IMR-90 (cell line): ENCODE results near the gene SPEF2. TPM values are rescaled to one million over a fixed set of nuclear protein-coding genes. Genes with fewer than 3 reads are reported as not detected.

ENCODE experiments used
- ATAC-seq: fragments of 200-7000 bp; cut with Tn5 transposase; 2 replicates; pipeline ENCODE4 v1.9.1; 2020; ENCODE audit warnings: low read depth, mild to moderate bottlenecking, moderate library complexity
- BruUV-seq: library from RNA; stranded (reverse); fragments of 400-500 nt; replicated peaks from 2 replicates; lab custom pipeline; 2021; lab: Mats Ljungman, UMichigan
- CTCF ChIA-PET: fragments of 300-600 bp; formaldehyde crosslinking; extraction: SDS; loops from one replicate; lab custom pipeline; 2021; ENCODE audit warnings: antibody characterized with exemption; lab: Yijun Ruan, JAX
- POLR2A ChIA-PET: fragments of 300-600 bp; sonication (Branson Sonifier 250); formaldehyde crosslinking; loops from one replicate; lab custom pipeline; 2022; ENCODE audit warnings: antibody characterized with exemption; ENCODE audit not compliant: unreplicated experiment; lab: Charles Lee
- DNase-seq: peaks from one replicate; pipeline ENCODE4 v3.0.0; 2013
- H2AFZ ChIP-seq: replicated peaks from 2 replicates; pipeline ENCODE3; 2013; ENCODE audit warnings: low read length, mild to moderate bottlenecking; ENCODE audit not compliant: poor library complexity
- H2AK5ac ChIP-seq: 2 replicates; pipeline ENCODE4 v1.6.1; 2013; ENCODE audit warnings: low read depth, low read length, inconsistent platforms
- H2AK9ac ChIP-seq: replicated peaks from 2 replicates; pipeline ENCODE3; 2013; ENCODE audit warnings: mild to moderate bottlenecking, low read depth, low read length, moderate library complexity; ENCODE audit not compliant: poor library complexity
- H2BK120ac ChIP-seq: 2 replicates; pipeline ENCODE4 v1.6.1; 2013; ENCODE audit warnings: low read depth, low read length, inconsistent platforms
- H2BK15ac ChIP-seq: 3 replicates; pipeline ENCODE4 v1.6.1; 2013; ENCODE audit warnings: low read depth, low read length, inconsistent platforms
- H2BK20ac ChIP-seq: 2 replicates; pipeline ENCODE4 v1.6.1; 2013; ENCODE audit warnings: low read depth, mild to moderate bottlenecking, inconsistent platforms, low read length, moderate library complexity
- H2BK5ac ChIP-seq: 2 replicates; pipeline ENCODE4 v1.6.1; 2013; ENCODE audit warnings: mild to moderate bottlenecking, low read depth, low read length, inconsistent platforms; ENCODE audit not compliant: poor library complexity, severe bottlenecking
- H3K14ac ChIP-seq: replicated peaks from 2 replicates; pipeline ENCODE4 v1.6.1; 2013; ENCODE audit warnings: low read depth, low read length, inconsistent platforms
- H3K18ac ChIP-seq: 2 replicates; pipeline ENCODE4 v1.6.1; 2013; ENCODE audit warnings: low read depth, low read length, control low read depth
- H3K23ac ChIP-seq: 2 replicates; pipeline ENCODE4 v1.6.1; 2013; ENCODE audit warnings: low read depth, low read length, inconsistent platforms
- H3K27ac ChIP-seq: 2 replicates; pipeline ENCODE4 v1.5.1; 2013; ENCODE audit warnings: mild to moderate bottlenecking, control low read depth, low read length; ENCODE audit not compliant: insufficient read depth
- H3K27me3 ChIP-seq: 2 replicates; pipeline ENCODE4 v1.6.1; 2013; ENCODE audit warnings: low read length; ENCODE audit not compliant: control insufficient read depth, insufficient read depth
- H3K36me3 ChIP-seq: 2 replicates; pipeline ENCODE4 v1.6.1; 2013; ENCODE audit warnings: low read length, mixed read lengths; ENCODE audit not compliant: control insufficient read depth, insufficient read depth
- H3K4ac ChIP-seq: 2 replicates; pipeline ENCODE4 v1.6.1; 2013; ENCODE audit warnings: low read depth, low read length, inconsistent platforms
- H3K4me1 ChIP-seq: 2 replicates; pipeline ENCODE4 v1.6.1; 2013; ENCODE audit warnings: low read length, mixed read lengths; ENCODE audit not compliant: control insufficient read depth, insufficient read depth
- H3K4me2 ChIP-seq: 2 replicates; pipeline ENCODE4 v1.6.1; 2013; ENCODE audit warnings: low read depth, mild to moderate bottlenecking, control low read depth, low read length, moderate library complexity
- H3K4me3 ChIP-seq: 2 replicates; pipeline ENCODE4 v1.5.1; 2013; ENCODE audit warnings: low read depth, mild to moderate bottlenecking, control low read depth, low read length, moderate library complexity; ENCODE audit not compliant: insufficient read depth
- H3K56ac ChIP-seq: 2 replicates; pipeline ENCODE4 v1.6.1; 2013; ENCODE audit warnings: low read length, inconsistent platforms; ENCODE audit not compliant: insufficient read depth; ENCODE audit errors: extremely low read depth
- H3K79me1 ChIP-seq, 2 experiments: 2 replicates each; pipeline ENCODE4 v1.6.1; 2013; ENCODE audit warnings: low read length in 2 of 2, inconsistent platforms in 1 of 2, low read depth in 1 of 2
- H3K9ac ChIP-seq: 2 replicates; pipeline ENCODE4 v1.6.1; 2013; ENCODE audit warnings: low read depth, low read length, control low read depth
- H3K9me1 ChIP-seq: 2 replicates; pipeline ENCODE4 v1.6.1; 2013; ENCODE audit warnings: low read length, inconsistent platforms; ENCODE audit not compliant: insufficient read depth
- H3K9me3 ChIP-seq: 2 replicates; pipeline ENCODE4 v1.6.1; 2013; ENCODE audit warnings: low read length; ENCODE audit not compliant: control insufficient read depth, insufficient read depth
- H4K20me1 ChIP-seq: 2 replicates; pipeline ENCODE4 v1.6.1; 2013; ENCODE audit warnings: low read length, inconsistent platforms; ENCODE audit not compliant: insufficient read depth
- H4K5ac ChIP-seq: 2 replicates; pipeline ENCODE4 v1.6.1; 2013; ENCODE audit warnings: mild to moderate bottlenecking, low read depth, low read length, control low read depth
- H4K8ac ChIP-seq, 2 experiments: 2 replicates each; pipeline ENCODE4 v1.6.1; 2013; ENCODE audit warnings: low read depth in 2 of 2, low read length in 2 of 2, control low read depth in 1 of 2, inconsistent platforms in 1 of 2
- H4K91ac ChIP-seq: 2 replicates; pipeline ENCODE4 v1.6.1; 2013; ENCODE audit warnings: low read depth, low read length, inconsistent platforms; ENCODE audit not compliant: insufficient read depth
- BHLHE40 ChIP-seq: fragments of 150-350 bp; IDR thresholded peaks from 2 replicates; pipeline ENCODE4 v1.6.1; 2016; ENCODE audit warnings: mild to moderate bottlenecking, low read depth, low read length
- CHD1 ChIP-seq: IDR thresholded peaks from 2 replicates; pipeline ENCODE4 v1.6.1; 2012; ENCODE audit warnings: low read depth, low read length, improper control_type of control experiment
- CTCF ChIP-seq: conservative IDR thresholded peaks from 2 replicates; pipeline ENCODE4 v1.5.1; 2012; ENCODE audit warnings: mild to moderate bottlenecking, low read depth, low read length, improper control_type of control experiment
- ELK1 ChIP-seq: fragments of 150-350 bp; IDR thresholded peaks from 2 replicates; pipeline ENCODE4 v1.6.1; 2016; ENCODE audit warnings: low read depth, mild to moderate bottlenecking, low read length, moderate library complexity, borderline replicate concordance
- FOS ChIP-seq: fragments of 150-350 bp; IDR thresholded peaks from 2 replicates; pipeline ENCODE4 v1.6.1; 2016; ENCODE audit warnings: low read depth, low read length
- MAFK ChIP-seq: IDR thresholded peaks from 2 replicates; pipeline ENCODE4 v1.6.1; 2012; ENCODE audit warnings: low read depth, low read length, improper control_type of control experiment
- MAZ ChIP-seq: IDR thresholded peaks from 2 replicates; pipeline ENCODE4 v1.6.1; 2012; ENCODE audit warnings: low read depth, mild to moderate bottlenecking, low read length, improper control_type of control experiment, moderate library complexity, borderline replicate concordance
- MXI1 ChIP-seq: IDR thresholded peaks from 2 replicates; pipeline ENCODE4 v1.6.1; 2012; ENCODE audit warnings: low read depth, mild to moderate bottlenecking, low read length, moderate library complexity, borderline replicate concordance
- POLR2A ChIP-seq: IDR thresholded peaks from 2 replicates; pipeline ENCODE4 v1.6.1; 2012; ENCODE audit warnings: mild to moderate bottlenecking, low read depth, low read length
- RAD21 ChIP-seq: IDR thresholded peaks from 2 replicates; pipeline ENCODE4 v1.6.1; 2012; ENCODE audit warnings: low read length, improper control_type of control experiment
- RCOR1 ChIP-seq: IDR thresholded peaks from 2 replicates; pipeline ENCODE4 v1.6.1; 2012; ENCODE audit warnings: mild to moderate bottlenecking, low read length, improper control_type of control experiment; ENCODE audit not compliant: insufficient replicate concordance
- USF2 ChIP-seq: fragments of 150-350 bp; IDR thresholded peaks from 2 replicates; pipeline ENCODE4 v1.6.1; 2017; ENCODE audit warnings: mild to moderate bottlenecking, antibody characterized with exemption, low read length, low read depth
- WGBS, 2 experiments: methylation state at CpG; one replicate each; pipeline versions ENCODE4 v1.1.5 to v1.1.7; 2013; ENCODE audit warnings: missing lambda C conversion rate in 2 of 2; ENCODE audit not compliant: insufficient read length in 1 of 2; ENCODE audit errors: extremely low coverage in 2 of 2; 5-methylcytosine and 5-hydroxymethylcytosine counted together
- dilution Hi-C: fragments of 300-500 bp; cut with HindIII; formaldehyde crosslinking; loops from one replicate; pipeline ENCODE4 v1.14.3; 2018; ENCODE audit warnings: low sequenced_read_pairs; ENCODE audit not compliant: unreplicated experiment
- in situ Hi-C: fragments of 300-500 bp; cut with MboI; formaldehyde crosslinking; loops from 3 replicates; pipeline ENCODE4 v1.14.3; 2019; ENCODE audit warnings: low sequenced_read_pairs, inconsistent platforms, mixed read lengths
- intact Hi-C: fragments of 100-400 bp; cut with micrococcal nuclease; formaldehyde crosslinking; loops from 2 replicates; pipeline ENCODE4 v1.10.0; 2022
- polyA plus RNA-seq, 3 experiments: library from polyadenylated mRNA; depleted of rRNA; stranded (reverse); fragments of >200 nt; gene quantifications; 2 replicates each; pipeline ENCODE4 v1.2.3, GENCODE V29; 2012; ENCODE audit warnings: low replicate concordance in 1 of 3
- total RNA-seq: library from RNA; depleted of rRNA; stranded (reverse); fragments of >200 nt; gene quantifications from 2 replicates; pipeline ENCODE4 v1.2.3, GENCODE V29; 2012

The SPEF2 gene
- total and polyA plus RNA-seq, 2 of the 4 experiments (the other 2 are of a cell fraction) = 1.7 to 2.3 TPM

GRCh38 chr5:35608881-35609779, 8.5 kb upstream of the SPEF2 start:
- Histone ChIP-seq H2AK5ac (no peak overlapping the region), H3K36me3 (no peaks in the 10 kb centered on the region), H3K4me3 (no peak overlapping the region), H4K20me1 (no peaks in the 10 kb centered on the region), H2AFZ (no peak overlapping the region), H2BK15ac (no peak overlapping the region), H2AK9ac (no peak overlapping the region), H2BK5ac (no peak overlapping the region), H3K27me3 (no peaks in the 10 kb centered on the region), H3K4me2 (no peak overlapping the region), H4K8ac (no peak overlapping the region), H4K91ac (no peak overlapping the region), H2BK20ac (no peak overlapping the region), H3K79me1 (no peaks in the 10 kb centered on the region), H2BK120ac (no peak overlapping the region), H3K9me3 (no peaks in the 10 kb centered on the region), H3K27ac (no peak overlapping the region), H3K9me1 (no peaks in the 10 kb centered on the region), H3K4ac (no peak overlapping the region), H3K9ac (no peak overlapping the region), H3K14ac (no peak overlapping the region), H3K23ac (no peak overlapping the region), H3K4me1 (no peaks in the 10 kb centered on the region), H4K5ac (no peak overlapping the region), H3K18ac (no peak overlapping the region), H3K56ac (no peak overlapping the region)
- no CpG with 5 or more reads among the region's 5 CpGs for WGBS, 2 experiments
- intact Hi-C loops = no loop called here
- DNase-seq (no peak), ATAC-seq (peak; percentile 27; the same call in 1 of the 2 replicates)
- dilution Hi-C loops = no loop called here
- TF ChIP-seq RCOR1 (no peak), RAD21 (no peak), USF2 (no peak), MAZ (no peak), BHLHE40 (no peak), CTCF (no peak), ELK1 (no peak), CHD1 (no peak), MAFK (no peak), POLR2A (no peak), FOS (no peak), MXI1 (no peak)
- no TSS peak for BruUV-seq
- in situ Hi-C loops = loop anchor here (25.0 kb wide), 1 partner anchor 522 kb away; no protein-coding TSS in a partner anchor
- ChIA-PET CTCF (no interaction called here), POLR2A (no interaction called here)
